Measurements from ENCODE around the gene IQGAP1. TPM values are rescaled to one million over a fixed set of nuclear protein-coding genes. Genes with fewer than 3 reads are reported as not detected.

Gene IQGAP1
- polyA plus RNA-seq, 4 donors, result 54.3 to 91.2 (median 69.8) TPM

GRCh38 chr15:90358124-90359033 is 29.7 kb upstream of the IQGAP1 start:
- Histone ChIP-seq H3K27me3 (ENCODE audit: control insufficient read depth in 3 of 3, insufficient read depth in 3 of 3, low read length in 3 of 3) (no peaks in the 10 kb centered on the region), H3K27ac (ENCODE audit: low read depth in 1 of 3, low read length in 2 of 3) (peak overlapping the region in 1 of 3 donors; percentile 46), H3K4me3 (ENCODE audit: low read depth in 1 of 3, low read length in 3 of 3) (no peak overlapping the region), H3K4me1 (ENCODE audit: control insufficient read depth in 3 of 3, insufficient read depth in 2 of 3, low read depth in 1 of 3, low read length in 2 of 3) (peaks cover 0 to 8% (median 6%) of the 10 kb centered on the region in 3 donors), H3K9me3 (ENCODE audit: control insufficient read depth in 2 of 2, insufficient read depth in 1 of 2, low read depth in 1 of 2, low read length in 1 of 2) (no peaks in the 10 kb centered on the region), H3K36me3 (ENCODE audit: control insufficient read depth in 3 of 3, insufficient read depth in 2 of 3, low read depth in 1 of 3, low read length in 3 of 3) (peaks cover 0 to 26% (median 0%) of the 10 kb centered on the region in 3 donors)
- 73 to 74% (median 73%) methylated on average over 8 of the region's 8 CpGs for WGBS, 3 donors
- DNase-seq, result peak in 1 of 2 donors; percentile 48
- FAIRE-seq, result no peak

DNA sequence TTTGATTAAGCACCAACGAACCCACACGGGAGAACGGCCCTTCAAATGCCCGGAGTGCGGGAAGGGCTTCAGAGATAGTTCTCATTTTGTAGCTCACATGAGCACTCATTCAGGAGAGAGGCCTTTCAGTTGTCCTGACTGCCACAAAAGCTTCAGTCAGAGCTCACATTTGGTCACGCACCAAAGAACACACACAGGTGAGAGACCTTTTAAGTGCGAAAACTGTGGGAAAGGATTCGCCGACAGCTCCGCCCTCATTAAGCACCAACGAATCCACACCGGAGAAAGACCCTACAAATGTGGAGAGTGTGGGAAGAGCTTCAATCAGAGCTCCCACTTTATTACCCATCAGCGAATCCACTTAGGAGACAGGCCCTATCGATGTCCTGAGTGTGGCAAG is 27.3 kb upstream of the IQGAP1 start:
- Histone ChIP-seq H3K36me3 (ENCODE audit: control insufficient read depth in 3 of 3, insufficient read depth in 2 of 3, low read depth in 1 of 3, low read length in 3 of 3) (peaks cover 0 to 28% (median 0%) of the 10 kb centered on the region in 3 donors), H3K4me3 (ENCODE audit: low read depth in 1 of 3, low read length in 3 of 3) (no peak overlapping the region), H3K4me1 (ENCODE audit: control insufficient read depth in 3 of 3, insufficient read depth in 2 of 3, low read depth in 1 of 3, low read length in 2 of 3) (peaks cover 0 to 8% (median 6%) of the 10 kb centered on the region in 3 donors), H3K27me3 (ENCODE audit: control insufficient read depth in 3 of 3, insufficient read depth in 3 of 3, low read length in 3 of 3) (no peaks in the 10 kb centered on the region), H3K27ac (ENCODE audit: low read depth in 1 of 3, low read length in 2 of 3) (no peak overlapping the region), H3K9me3 (ENCODE audit: control insufficient read depth in 2 of 2, insufficient read depth in 1 of 2, low read depth in 1 of 2, low read length in 1 of 2) (no peaks in the 10 kb centered on the region)
- FAIRE-seq, result no peak
- WGBS, 3 donors, result 90 to 96% (median 91%) methylated on average over 14 of the region's 14 CpGs
- DNase-seq, result no peak

GRCh38 chr15:90362936-90363212 is 25.2 kb upstream of the IQGAP1 start:
- H3K36me3 ChIP-seq (ENCODE audit: control insufficient read depth in 3 of 3, insufficient read depth in 2 of 3, low read depth in 1 of 3, low read length in 3 of 3), result peaks cover 0 to 23% (median 0%) of the 10 kb centered on the region in 3 donors
- FAIRE-seq, result no peak
- 45 to 79% (median 69%) methylated on average over 2 of the region's 2 CpGs for WGBS, 3 donors
- no peak for DNase-seq
- H3K4me3 ChIP-seq (ENCODE audit: low read depth in 1 of 3, low read length in 3 of 3), result no peak overlapping the region
- peaks cover 0 to 8% (median 6%) of the 10 kb centered on the region in 3 donors for H3K4me1 ChIP-seq (ENCODE audit: control insufficient read depth in 3 of 3, insufficient read depth in 2 of 3, low read depth in 1 of 3, low read length in 2 of 3)
- no peaks in the 10 kb centered on the region for H3K27me3 ChIP-seq (ENCODE audit: control insufficient read depth in 3 of 3, insufficient read depth in 3 of 3, low read length in 3 of 3)
- no peak overlapping the region for H3K27ac ChIP-seq (ENCODE audit: low read depth in 1 of 3, low read length in 2 of 3)
- H3K9me3 ChIP-seq (ENCODE audit: control insufficient read depth in 2 of 2, insufficient read depth in 1 of 2, low read depth in 1 of 2, low read length in 1 of 2), result no peaks in the 10 kb centered on the region

- Histone ChIP-seq H3K9me3 (ENCODE audit: control insufficient read depth in 2 of 2, insufficient read depth in 1 of 2, low read depth in 1 of 2, low read length in 1 of 2) (no peaks in the 10 kb centered on the region), H3K4me1 (ENCODE audit: control insufficient read depth in 3 of 3, insufficient read depth in 2 of 3, low read depth in 1 of 3, low read length in 2 of 3) (peaks cover 0 to 6% (median 0%) of the 10 kb centered on the region in 3 donors), H3K27ac (ENCODE audit: low read depth in 1 of 3, low read length in 2 of 3) (no peak overlapping the region), H3K36me3 (ENCODE audit: control insufficient read depth in 3 of 3, insufficient read depth in 2 of 3, low read depth in 1 of 3, low read length in 3 of 3) (peaks cover 0 to 23% (median 0%) of the 10 kb centered on the region in 3 donors), H3K27me3 (ENCODE audit: control insufficient read depth in 3 of 3, insufficient read depth in 3 of 3, low read length in 3 of 3) (no peaks in the 10 kb centered on the region), H3K4me3 (ENCODE audit: low read depth in 1 of 3, low read length in 3 of 3) (no peak overlapping the region)
- no peak for DNase-seq
- WGBS, 3 donors, result 87 to 95% (median 90%) methylated on average over 4 of the region's 4 CpGs
- no peak for FAIRE-seq
Measured at GRCh38 chr15:90364251-90364650, 23.8 kb upstream of the IQGAP1 start.

DNA sequence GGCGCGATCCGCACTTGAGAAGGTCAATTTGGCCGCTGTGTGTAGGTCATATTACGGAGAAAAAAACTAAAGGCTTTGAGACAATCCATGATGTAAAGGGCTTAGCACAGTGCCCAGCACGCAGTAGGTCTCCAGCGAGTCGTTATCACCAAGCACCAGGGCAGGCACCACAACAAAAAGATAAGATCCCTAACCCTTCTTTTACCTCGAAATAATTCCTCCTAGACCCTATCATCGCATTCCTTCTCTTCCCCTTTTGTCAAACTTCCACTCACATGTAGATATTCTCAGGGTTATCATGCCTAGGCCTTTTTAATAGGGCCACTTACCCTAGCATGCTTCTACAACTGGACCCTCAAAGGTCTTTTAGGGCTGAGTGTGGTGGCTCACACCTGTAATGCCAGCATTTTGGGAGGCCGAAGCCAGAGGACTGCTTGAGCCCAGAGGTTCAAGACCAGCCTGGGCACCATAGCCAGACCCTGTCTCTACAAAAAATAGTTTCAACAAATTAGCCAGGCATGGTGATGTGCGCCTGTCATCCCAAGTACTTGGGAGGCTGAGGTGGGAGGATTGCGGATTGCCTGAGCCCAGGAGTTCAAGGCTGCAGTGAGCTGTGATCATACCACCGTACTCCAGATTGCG is 22.5 kb upstream of the IQGAP1 start:
- FAIRE-seq (no peak), DNase-seq (no peak)
- Histone ChIP-seq H3K9me3 (ENCODE audit: control insufficient read depth in 2 of 2, insufficient read depth in 1 of 2, low read depth in 1 of 2, low read length in 1 of 2) (no peaks in the 10 kb centered on the region), H3K36me3 (ENCODE audit: control insufficient read depth in 3 of 3, insufficient read depth in 2 of 3, low read depth in 1 of 3, low read length in 3 of 3) (peaks cover 0 to 15% (median 0%) of the 10 kb centered on the region in 3 donors), H3K4me1 (ENCODE audit: control insufficient read depth in 3 of 3, insufficient read depth in 2 of 3, low read depth in 1 of 3, low read length in 2 of 3) (peaks cover 0 to 6% (median 0%) of the 10 kb centered on the region in 3 donors), H3K4me3 (ENCODE audit: low read depth in 1 of 3, low read length in 3 of 3) (no peak overlapping the region), H3K27ac (ENCODE audit: low read depth in 1 of 3, low read length in 2 of 3) (no peak overlapping the region), H3K27me3 (ENCODE audit: control insufficient read depth in 3 of 3, insufficient read depth in 3 of 3, low read length in 3 of 3) (no peaks in the 10 kb centered on the region)
- 88 to 94% (median 93%) methylated on average over 15 of the region's 15 CpGs for WGBS, 3 donors

DNA sequence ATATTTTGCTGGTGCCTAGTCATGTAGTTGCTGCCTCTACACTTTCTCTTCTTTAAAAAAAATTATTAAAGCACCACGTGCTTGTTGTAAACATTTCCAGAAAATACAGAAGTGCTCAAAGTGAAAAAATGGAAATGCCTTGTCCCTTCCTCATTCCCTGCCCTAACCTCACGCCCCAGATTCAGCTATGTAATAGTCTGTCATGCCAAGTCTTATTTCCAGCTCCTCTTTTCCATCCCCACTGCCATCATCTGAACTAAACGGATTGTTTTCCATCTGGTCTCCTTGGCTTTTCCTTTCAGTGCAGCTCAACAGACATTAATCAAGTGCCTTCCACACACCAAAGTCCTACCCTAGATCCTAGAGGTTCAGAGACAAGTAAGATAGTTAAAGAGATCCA is 20.5 kb upstream of the IQGAP1 start:
- no peaks in the 10 kb centered on the region for H3K4me1 ChIP-seq (ENCODE audit: control insufficient read depth in 3 of 3, insufficient read depth in 2 of 3, low read depth in 1 of 3, low read length in 2 of 3)
- no peak for DNase-seq
- WGBS, 3 donors, result 46 to 67% (median 65%) methylated on average over 3 of the region's 3 CpGs
- peaks cover 0 to 3% (median 0%) of the 10 kb centered on the region in 3 donors for H3K36me3 ChIP-seq (ENCODE audit: control insufficient read depth in 3 of 3, insufficient read depth in 2 of 3, low read depth in 1 of 3, low read length in 3 of 3)
- no peaks in the 10 kb centered on the region for H3K9me3 ChIP-seq (ENCODE audit: control insufficient read depth in 2 of 2, insufficient read depth in 1 of 2, low read depth in 1 of 2, low read length in 1 of 2)
- H3K27me3 ChIP-seq (ENCODE audit: control insufficient read depth in 3 of 3, insufficient read depth in 3 of 3, low read length in 3 of 3), result no peaks in the 10 kb centered on the region
- FAIRE-seq, result no peak
- H3K4me3 ChIP-seq (ENCODE audit: low read depth in 1 of 3, low read length in 3 of 3), result no peak overlapping the region
- no peak overlapping the region for H3K27ac ChIP-seq (ENCODE audit: low read depth in 1 of 3, low read length in 2 of 3)

- no peak for DNase-seq
- 96 to 98% (median 98%) methylated on average over 7 of the region's 7 CpGs for whole genome bisulfite sequencing, 3 donors
- Histone ChIP-seq H3K4me1 (ENCODE audit: control insufficient read depth in 3 of 3, insufficient read depth in 2 of 3, low read depth in 1 of 3, low read length in 2 of 3) (no peaks in the 10 kb centered on the region), H3K4me3 (ENCODE audit: low read depth in 1 of 3, low read length in 3 of 3) (no peak overlapping the region), H3K36me3 (ENCODE audit: control insufficient read depth in 3 of 3, insufficient read depth in 2 of 3, low read depth in 1 of 3, low read length in 3 of 3) (peaks cover 0 to 2% (median 0%) of the 10 kb centered on the region in 3 donors), H3K27ac (ENCODE audit: low read depth in 1 of 3, low read length in 2 of 3) (no peak overlapping the region), H3K9me3 (ENCODE audit: control insufficient read depth in 2 of 2, insufficient read depth in 1 of 2, low read depth in 1 of 2, low read length in 1 of 2) (peaks cover 0 to 20% of the 10 kb centered on the region in 2 donors), H3K27me3 (ENCODE audit: control insufficient read depth in 3 of 3, insufficient read depth in 3 of 3, low read length in 3 of 3) (no peaks in the 10 kb centered on the region)
- no peak for FAIRE-seq
Measured at GRCh38 chr15:90375071-90375470, 13.0 kb upstream of the IQGAP1 start.

DNA sequence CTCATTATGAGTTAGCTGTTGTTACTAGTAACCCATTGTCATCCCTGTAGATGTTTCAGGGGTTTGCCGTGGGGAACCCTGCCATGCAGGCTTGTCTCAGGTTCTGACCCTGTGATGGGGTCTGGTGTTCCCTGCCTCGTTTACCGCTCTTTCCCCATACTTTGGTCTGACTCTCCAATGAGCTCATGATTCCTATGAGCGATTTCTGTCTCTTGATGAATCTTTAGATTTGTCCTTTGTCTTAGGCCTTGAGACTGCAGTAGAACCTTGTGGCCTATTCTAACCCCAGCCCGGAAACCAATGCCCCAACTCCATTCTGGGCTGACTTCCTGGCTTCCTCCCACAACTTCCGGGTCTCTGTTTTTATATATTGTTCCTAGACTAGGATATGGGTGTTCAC is 11.3 kb upstream of the IQGAP1 start:
- no peak for FAIRE-seq
- Histone ChIP-seq H3K4me1 (ENCODE audit: control insufficient read depth in 3 of 3, insufficient read depth in 2 of 3, low read depth in 1 of 3, low read length in 2 of 3) (no peaks in the 10 kb centered on the region), H3K36me3 (ENCODE audit: control insufficient read depth in 3 of 3, insufficient read depth in 2 of 3, low read depth in 1 of 3, low read length in 3 of 3) (peaks cover 0 to 2% (median 0%) of the 10 kb centered on the region in 3 donors), H3K27ac (ENCODE audit: low read depth in 1 of 3, low read length in 2 of 3) (peak overlapping the region in 1 of 3 donors; percentile 12), H3K4me3 (ENCODE audit: low read depth in 1 of 3, low read length in 3 of 3) (no peak overlapping the region), H3K9me3 (ENCODE audit: control insufficient read depth in 2 of 2, insufficient read depth in 1 of 2, low read depth in 1 of 2, low read length in 1 of 2) (peaks cover 0 to 20% of the 10 kb centered on the region in 2 donors), H3K27me3 (ENCODE audit: control insufficient read depth in 3 of 3, insufficient read depth in 3 of 3, low read length in 3 of 3) (no peaks in the 10 kb centered on the region)
- 55 to 85% (median 70%) methylated on average over 6 of the region's 6 CpGs for WGBS, 3 donors
- peak in 1 of 2 donors; percentile 59 for DNase-seq
